Peyer's patch (tissue), 4 donors: ENCODE results near the gene RASGRP4. TPM values are rescaled to one million over a fixed set of nuclear protein-coding genes. Genes with fewer than 3 reads are reported as not detected.
A peak's percentile ranks its signal among the peaks of the same experiment; 100 is the strongest.
"Not testable (repeated sequence)": the region's sequence is repeated elsewhere in the genome, so short reads cannot be mapped to it uniquely, and the experiment has no call there.

ENCODE experiments used
- DNase-seq, 3 donors: peaks; one replicate each; pipeline ENCODE4 v3.0.0-alpha.2; 2017 to 2019
- H3K27ac ChIP-seq, 4 donors: fragments of 200-600 bp; sonication (generic); one replicate each; pipeline ENCODE4 v1.5.1; 2016 to 2019
- H3K27me3 ChIP-seq, 2 donors: fragments of 200-600 bp; sonication (generic); one replicate each; pipeline ENCODE4 v1.5.1; 2019
- H3K36me3 ChIP-seq, 3 donors: fragments of 200-600 bp; sonication (generic); one replicate each; pipeline ENCODE4 v1.5.1; 2016 to 2019
- H3K4me1 ChIP-seq, 4 donors: fragments of 200-600 bp; sonication (generic); one replicate each; pipeline ENCODE4 v1.5.1; 2016 to 2019
- H3K4me3 ChIP-seq, 4 donors: fragments of 200-600 bp; sonication (generic); 1 replicate in 3 of 4; 2 replicates in 1 of 4; pipeline ENCODE4 v1.5.1; 2016 to 2019; ENCODE audit warnings: mild to moderate bottlenecking in 1 of 4
- H3K9me3 ChIP-seq, 4 donors: fragments of 200-600 bp; sonication (generic); one replicate each; pipeline ENCODE4 v1.5.1; 2016 to 2019; ENCODE audit warnings: mild to moderate bottlenecking in 1 of 4
- CTCF ChIP-seq, 6 experiments: fragments of 450-650 bp in 4 of 6; fragments of 200-600 bp in 2 of 6; sonication (generic) in 1 of 6; IDR thresholded peaks; one replicate each; pipeline ENCODE4 v1.5.1; 2017 to 2019; ENCODE audit warnings: antibody characterized with exemption in 6 of 6, mild to moderate bottlenecking in 3 of 6, moderate library complexity in 1 of 6
- POLR2A ChIP-seq, 2 donors: fragments of 450-650 bp; IDR thresholded peaks; one replicate each; pipeline ENCODE4 v1.5.1; 2017; ENCODE audit warnings: antibody characterized with exemption in 2 of 2, mild to moderate bottlenecking in 2 of 2, moderate library complexity in 2 of 2
- total RNA-seq, 4 donors: library from RNA; depleted of rRNA; stranded (reverse); fragments of >200 nt; gene quantifications; one replicate each; pipeline ENCODE4 v1.1.0, GENCODE V29; 2016

The RASGRP4 gene
- total RNA-seq, 4 donors from 2014 or later, result 0.70 to 9.1 (median 1.7) TPM

GRCh38 chr19:38370299-38370698 is 55.7 kb downstream of the RASGRP4 start:
- TF ChIP-seq CTCF (IDR thresholded peaks at IDR 0.05) (no peak), POLR2A (IDR thresholded peaks at IDR 0.05) (no peak)
- DNase-seq, result no peak
- Histone ChIP-seq H3K27me3 (peaks cover 0 to 3% of the 10 kb centered on the region in 2 donors), H3K9me3 (no peaks in the 10 kb centered on the region), H3K27ac (no peak overlapping the region), H3K4me1 (peaks cover 0 to 1% (median under 1%) of the 10 kb centered on the region in 4 donors), H3K36me3 (no peaks in the 10 kb centered on the region), H3K4me3 (no peak overlapping the region)

- Histone ChIP-seq H3K27ac (no peak overlapping the region), H3K9me3 (no peaks in the 10 kb centered on the region), H3K4me3 (no peak overlapping the region), H3K4me1 (no peaks in the 10 kb centered on the region), H3K27me3 (peaks cover 0 to 3% of the 10 kb centered on the region in 2 donors), H3K36me3 (no peaks in the 10 kb centered on the region)
- TF ChIP-seq CTCF (IDR thresholded peaks at IDR 0.05) (no peak), POLR2A (IDR thresholded peaks at IDR 0.05) (no peak)
- no peak for DNase-seq
Measured at GRCh38 chr19:38369584-38369983, 56.4 kb downstream of the RASGRP4 start.

- H3K9me3 ChIP-seq, result no peaks in the 10 kb centered on the region
- H3K27ac ChIP-seq, result no peak overlapping the region
- peaks cover 0 to 11% (median 4%) of the 10 kb centered on the region in 4 donors for H3K4me1 ChIP-seq
- TF ChIP-seq CTCF (IDR thresholded peaks at IDR 0.05) (no peak), POLR2A (IDR thresholded peaks at IDR 0.05) (no peak)
- no peak overlapping the region for H3K4me3 ChIP-seq
- DNase-seq, result no peak
- no peaks in the 10 kb centered on the region for H3K36me3 ChIP-seq
- peaks cover 0 to 3% of the 10 kb centered on the region in 2 donors for H3K27me3 ChIP-seq
Measured at GRCh38 chr19:38367041-38367440, 59.0 kb downstream of the RASGRP4 start.

DNA sequence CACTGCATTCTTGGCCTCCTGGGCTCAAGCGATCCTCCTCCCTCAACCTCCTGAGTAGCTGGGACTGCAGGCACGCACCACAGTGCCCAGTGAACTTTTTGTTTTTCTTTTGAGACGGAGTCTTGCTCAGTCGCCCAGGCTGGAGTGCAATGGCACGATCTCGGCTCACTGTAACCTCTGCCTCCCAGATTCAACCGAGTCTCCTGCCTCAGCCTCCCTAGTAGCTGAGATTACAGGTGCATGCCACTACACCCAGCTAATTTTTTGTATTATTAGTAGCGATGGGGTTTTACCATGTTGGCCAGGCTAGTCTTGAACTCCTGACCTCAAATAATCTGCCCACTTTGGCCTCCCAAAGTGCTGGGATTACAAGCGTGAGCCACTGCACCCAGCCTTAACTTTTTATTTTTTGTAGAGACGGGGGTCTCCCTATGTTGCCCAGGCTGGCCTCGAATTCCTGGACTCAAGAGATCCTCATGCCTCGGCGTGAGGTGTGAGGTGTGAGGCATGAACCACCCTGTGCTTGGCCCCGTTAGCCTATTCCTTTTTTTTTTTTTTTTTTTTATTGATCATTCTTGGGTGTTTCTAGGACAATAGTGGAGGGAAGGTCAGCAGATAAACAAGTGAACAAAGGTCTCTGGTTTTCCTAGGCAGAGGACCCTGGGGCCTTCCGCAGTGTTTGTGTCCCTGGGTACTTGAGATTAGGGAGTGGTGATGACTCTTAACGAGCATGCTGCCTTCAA is 62.9 kb downstream of the RASGRP4 start:
- H3K27me3 ChIP-seq, H3K27ac ChIP-seq, DNase-seq, H3K36me3 ChIP-seq, H3K9me3 ChIP-seq: not testable (repeated sequence)
- H3K4me3 ChIP-seq, result peak overlapping the region in 1 of 4 donors; percentile 64
- peaks cover 0 to 19% (median 4%) of the 10 kb centered on the region in 4 donors for H3K4me1 ChIP-seq

- H3K36me3 ChIP-seq, result no peaks in the 10 kb centered on the region
- peak overlapping the region; percentile 32 to 65 (median 63) for H3K4me3 ChIP-seq
- DNase-seq, result peak; percentile 77 to 94 (median 86)
- TF ChIP-seq CTCF (IDR thresholded peaks at IDR 0.05) (no peak), POLR2A (IDR thresholded peaks at IDR 0.05) (no peak)
- peaks cover 0 to 19% (median 4%) of the 10 kb centered on the region in 4 donors for H3K4me1 ChIP-seq
- peak overlapping the region in 3 of 4 donors; percentile 22 to 62 (median 58) for H3K27ac ChIP-seq
- peaks cover 0 to 3% of the 10 kb centered on the region in 2 donors for H3K27me3 ChIP-seq
- no peaks in the 10 kb centered on the region for H3K9me3 ChIP-seq
Measured at GRCh38 chr19:38362076-38362945, 63.7 kb downstream of the RASGRP4 start.
